Effector memory CD4-positive, alpha-beta T cell (primary cell): ENCODE results near the gene AFF1.
"Not testable (repeated sequence)": the region's sequence is repeated elsewhere in the genome, so short reads cannot be mapped to it uniquely, and the experiment has no call there.

ENCODE experiments used
- DNase-seq, 3 donors: peaks; one replicate each; pipeline ENCODE4 v3.0.0-alpha.2; 2020
- H3K27ac ChIP-seq: 2 replicates; pipeline ENCODE4 v1.7.0; 2013; ENCODE audit warnings: mild to moderate bottlenecking, low read length, moderate library complexity; ENCODE audit not compliant: insufficient read depth, poor library complexity, severe bottlenecking
- H3K27me3 ChIP-seq: replicated peaks from 2 replicates; pipeline ENCODE4 v1.7.0; 2013; ENCODE audit warnings: mild to moderate bottlenecking, low read length; ENCODE audit not compliant: insufficient read depth, control insufficient read depth, poor library complexity, severe bottlenecking
- H3K36me3 ChIP-seq: 2 replicates; pipeline ENCODE4 v1.7.0; 2013; ENCODE audit warnings: mild to moderate bottlenecking, low read length, moderate library complexity; ENCODE audit not compliant: control insufficient read depth, insufficient read depth
- H3K4me1 ChIP-seq: 2 replicates; pipeline ENCODE4 v1.7.0; 2013; ENCODE audit warnings: low read length, mild to moderate bottlenecking; ENCODE audit not compliant: control insufficient read depth, insufficient read depth, poor library complexity, severe bottlenecking
- H3K4me3 ChIP-seq: 2 replicates; pipeline ENCODE4 v1.7.0; 2013; ENCODE audit warnings: low read length, low read depth, mild to moderate bottlenecking; ENCODE audit not compliant: insufficient read depth, poor library complexity, severe bottlenecking
- H3K9me3 ChIP-seq: 2 replicates; pipeline ENCODE4 v1.7.0; 2013; ENCODE audit warnings: mild to moderate bottlenecking, low read length, moderate library complexity; ENCODE audit not compliant: control insufficient read depth

Gene AFF1

DNA sequence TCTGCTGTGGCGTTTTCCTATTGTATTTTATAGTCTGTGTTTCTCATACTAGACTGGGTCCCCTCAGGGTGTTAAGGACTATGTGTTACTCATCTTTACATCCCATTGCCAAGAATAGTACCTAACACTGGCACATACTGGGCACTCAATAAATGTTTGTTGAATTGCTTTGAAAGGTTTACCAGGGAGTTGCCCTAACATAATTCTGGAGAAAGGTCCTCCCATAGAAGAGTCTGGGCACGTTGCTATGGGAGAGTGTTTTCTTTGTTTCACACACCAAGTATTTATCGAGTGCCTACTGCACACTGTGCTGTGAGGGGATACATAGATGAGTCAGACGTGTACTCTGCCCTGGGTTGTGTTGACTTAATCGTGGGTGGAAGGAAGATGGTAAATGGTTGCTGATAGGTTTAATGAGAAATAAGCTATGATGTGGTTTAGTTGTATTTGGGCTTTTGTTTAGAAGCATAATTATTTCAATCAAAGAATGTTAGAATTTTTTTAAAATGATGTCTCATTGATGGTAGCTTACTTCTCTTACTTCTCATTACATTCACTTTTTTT lies 42.9 kb downstream of the AFF1 start:
- no peaks in the 10 kb centered on the region for H3K36me3 ChIP-seq
- H3K27ac ChIP-seq: no peak overlapping the region
- no peak for DNase-seq
- no peak overlapping the region for H3K4me3 ChIP-seq
- H3K4me1 ChIP-seq: peaks cover 27% of the 10 kb centered on the region
- H3K27me3 ChIP-seq: no peaks in the 10 kb centered on the region
- no peaks in the 10 kb centered on the region for H3K9me3 ChIP-seq

DNA sequence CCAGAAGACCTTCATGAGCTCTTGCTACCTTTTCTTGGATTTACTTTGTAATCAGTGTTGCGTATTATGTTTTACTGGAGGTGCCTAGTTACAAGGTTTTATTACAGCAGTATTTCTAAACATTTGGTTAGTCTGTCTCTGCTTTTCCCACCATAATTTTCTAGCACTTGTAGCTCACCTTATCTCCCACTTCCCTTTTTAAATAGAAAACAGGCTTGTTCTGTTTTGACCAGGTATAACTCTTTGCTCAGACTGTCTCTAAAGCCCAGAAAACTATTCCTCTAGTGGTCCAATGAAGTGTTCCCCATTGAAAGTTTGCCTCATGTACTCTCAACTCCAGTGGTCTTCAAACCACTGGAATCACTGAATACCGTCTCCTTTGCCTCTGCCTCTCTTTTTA lies 43.9 kb downstream of the AFF1 start:
- Histone ChIP-seq H3K4me3 (no peak overlapping the region), H3K36me3 (no peaks in the 10 kb centered on the region), H3K27ac (no peak overlapping the region), H3K27me3 (no peaks in the 10 kb centered on the region), H3K9me3 (no peaks in the 10 kb centered on the region), H3K4me1 (peaks cover 27% of the 10 kb centered on the region)
- no peak for DNase-seq

DNA sequence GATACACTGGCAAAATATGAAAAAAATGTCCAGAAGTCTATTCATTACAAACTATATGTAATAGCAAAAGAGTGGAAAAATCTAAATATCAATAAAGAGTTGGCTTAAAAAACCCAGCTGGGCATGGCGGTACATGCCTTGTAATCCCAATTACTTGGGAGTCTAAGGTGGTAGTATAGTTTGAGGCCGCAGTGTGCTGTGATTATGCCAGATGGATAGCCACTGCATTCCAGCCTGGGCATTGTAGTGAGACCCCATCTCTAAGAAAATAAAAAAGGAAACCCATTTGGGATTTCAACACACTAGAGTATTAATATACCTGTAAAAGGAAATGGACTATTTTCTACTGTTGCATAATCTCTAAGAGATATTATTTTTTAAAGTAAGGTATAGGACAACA lies 45.4 kb downstream of the AFF1 start:
- Histone ChIP-seq H3K27ac (no peak overlapping the region), H3K4me1 (peaks cover 27% of the 10 kb centered on the region), H3K36me3 (no peaks in the 10 kb centered on the region), H3K4me3 (no peak overlapping the region), H3K27me3 (no peaks in the 10 kb centered on the region), H3K9me3 (no peaks in the 10 kb centered on the region)
- no peak for DNase-seq

DNA sequence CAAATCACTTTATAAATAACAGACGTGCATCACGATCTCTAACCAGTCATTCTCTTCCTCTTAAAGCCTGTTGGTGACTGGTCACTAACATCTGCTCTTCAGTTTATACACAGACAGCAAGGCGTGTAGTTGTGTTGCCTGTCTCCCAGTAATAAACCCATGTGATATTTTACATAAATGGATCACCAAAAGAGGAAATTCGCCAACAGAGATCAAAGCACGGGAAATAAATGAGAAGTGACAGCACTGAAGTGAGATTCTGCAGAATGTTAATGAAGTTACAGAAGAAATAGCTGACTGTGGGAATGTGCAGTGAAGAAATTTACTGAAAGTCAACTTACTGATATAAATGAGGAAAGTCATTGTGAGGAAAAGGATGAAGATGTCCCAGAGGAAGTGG lies 47.0 kb downstream of the AFF1 start:
- no peaks in the 10 kb centered on the region for H3K9me3 ChIP-seq
- no peaks in the 10 kb centered on the region for H3K36me3 ChIP-seq
- no peak for DNase-seq
- peaks cover 19% of the 10 kb centered on the region for H3K4me1 ChIP-seq
- H3K27me3 ChIP-seq: no peaks in the 10 kb centered on the region
- H3K27ac ChIP-seq: no peak overlapping the region
- no peak overlapping the region for H3K4me3 ChIP-seq

DNA sequence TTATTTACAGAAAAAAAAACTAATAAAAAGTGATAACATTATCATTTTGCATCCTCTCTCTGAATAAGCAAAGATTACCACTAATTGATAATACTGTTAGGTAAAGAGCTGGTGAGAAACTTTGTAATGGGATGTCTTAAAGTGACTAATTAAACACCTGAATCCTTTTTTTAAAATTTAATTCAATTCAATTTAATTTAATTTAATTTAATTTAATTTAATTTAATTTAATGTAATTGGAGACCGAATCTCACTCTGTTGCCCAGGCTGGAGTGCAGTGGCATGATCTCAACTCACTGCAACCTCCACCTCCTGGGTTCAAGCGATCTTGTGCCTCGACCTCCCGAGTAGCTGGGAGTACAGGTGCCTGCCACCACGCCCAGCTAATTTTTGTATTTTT lies 51.0 kb downstream of the AFF1 start:
- DNase-seq, H3K36me3 ChIP-seq, H3K27ac ChIP-seq, H3K27me3 ChIP-seq, H3K4me3 ChIP-seq, H3K9me3 ChIP-seq, H3K4me1 ChIP-seq: not testable (repeated sequence)

DNA sequence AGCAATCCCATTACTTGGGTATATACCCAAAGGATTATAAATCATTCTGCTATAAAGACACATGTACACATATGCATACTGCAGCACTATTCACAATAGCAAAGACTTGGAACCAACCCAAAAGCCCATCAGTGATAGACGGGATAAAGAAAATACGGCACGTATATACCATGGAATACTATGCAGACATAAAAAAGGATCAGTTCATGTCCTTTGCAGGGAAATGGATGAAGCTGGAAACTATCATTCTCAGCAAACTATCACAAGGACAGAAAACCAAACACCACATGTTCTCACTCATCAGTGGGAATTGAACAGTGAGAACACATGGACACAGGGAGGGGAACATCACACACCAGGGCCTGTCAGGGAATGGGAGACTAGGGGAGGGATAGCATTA lies 54.8 kb downstream of the AFF1 start:
- not testable (repeated sequence) for H3K4me3 ChIP-seq, DNase-seq, H3K9me3 ChIP-seq, H3K4me1 ChIP-seq, H3K27ac ChIP-seq, H3K27me3 ChIP-seq, H3K36me3 ChIP-seq

DNA sequence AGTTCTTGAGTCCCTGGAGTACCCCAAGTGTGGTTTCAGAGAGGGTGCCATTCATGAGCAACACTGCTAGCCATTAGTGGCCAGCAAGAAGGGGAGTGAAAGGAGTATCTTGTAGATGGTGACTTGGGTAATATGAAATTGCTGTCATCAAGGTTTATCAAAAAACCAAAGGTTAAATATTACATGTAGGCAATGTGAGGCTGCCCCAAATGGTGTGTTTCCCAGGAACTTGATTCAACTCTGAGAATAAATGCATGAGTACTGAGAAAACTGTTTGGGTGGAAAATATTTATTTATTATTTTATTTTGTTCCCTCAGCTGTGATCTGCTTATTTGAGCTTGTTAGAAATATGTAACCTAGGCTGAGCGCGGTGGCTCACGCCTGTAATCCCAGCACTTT lies 55.7 kb downstream of the AFF1 start:
- Histone ChIP-seq H3K4me1 (no peaks in the 10 kb centered on the region), H3K9me3 (no peaks in the 10 kb centered on the region), H3K27ac (no peak overlapping the region), H3K27me3 (no peaks in the 10 kb centered on the region), H3K4me3 (no peak overlapping the region), H3K36me3 (no peaks in the 10 kb centered on the region)
- no peak for DNase-seq

DNA sequence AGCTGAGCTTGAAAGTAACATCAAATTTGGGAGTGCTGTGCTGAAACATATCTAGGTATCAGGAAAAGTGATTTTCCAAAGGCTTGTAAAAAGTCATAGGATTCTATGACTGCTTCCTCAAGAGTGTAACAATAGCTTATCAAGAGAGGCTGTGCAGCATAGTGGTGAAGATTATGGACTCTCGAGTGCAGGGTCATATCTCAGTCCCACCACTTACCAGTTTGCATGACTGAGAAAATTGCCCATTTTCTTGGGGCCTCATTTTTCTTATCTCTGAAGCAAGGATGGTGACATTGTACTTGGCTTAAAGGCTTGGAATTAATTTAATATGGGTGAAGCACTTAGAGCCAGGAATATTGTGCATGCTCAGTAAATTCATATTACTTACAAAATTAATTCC lies 57.2 kb downstream of the AFF1 start:
- H3K9me3 ChIP-seq: no peaks in the 10 kb centered on the region
- no peaks in the 10 kb centered on the region for H3K36me3 ChIP-seq
- no peak overlapping the region for H3K4me3 ChIP-seq
- no peak for DNase-seq
- H3K4me1 ChIP-seq: no peaks in the 10 kb centered on the region
- H3K27me3 ChIP-seq: no peaks in the 10 kb centered on the region
- no peak overlapping the region for H3K27ac ChIP-seq

DNA sequence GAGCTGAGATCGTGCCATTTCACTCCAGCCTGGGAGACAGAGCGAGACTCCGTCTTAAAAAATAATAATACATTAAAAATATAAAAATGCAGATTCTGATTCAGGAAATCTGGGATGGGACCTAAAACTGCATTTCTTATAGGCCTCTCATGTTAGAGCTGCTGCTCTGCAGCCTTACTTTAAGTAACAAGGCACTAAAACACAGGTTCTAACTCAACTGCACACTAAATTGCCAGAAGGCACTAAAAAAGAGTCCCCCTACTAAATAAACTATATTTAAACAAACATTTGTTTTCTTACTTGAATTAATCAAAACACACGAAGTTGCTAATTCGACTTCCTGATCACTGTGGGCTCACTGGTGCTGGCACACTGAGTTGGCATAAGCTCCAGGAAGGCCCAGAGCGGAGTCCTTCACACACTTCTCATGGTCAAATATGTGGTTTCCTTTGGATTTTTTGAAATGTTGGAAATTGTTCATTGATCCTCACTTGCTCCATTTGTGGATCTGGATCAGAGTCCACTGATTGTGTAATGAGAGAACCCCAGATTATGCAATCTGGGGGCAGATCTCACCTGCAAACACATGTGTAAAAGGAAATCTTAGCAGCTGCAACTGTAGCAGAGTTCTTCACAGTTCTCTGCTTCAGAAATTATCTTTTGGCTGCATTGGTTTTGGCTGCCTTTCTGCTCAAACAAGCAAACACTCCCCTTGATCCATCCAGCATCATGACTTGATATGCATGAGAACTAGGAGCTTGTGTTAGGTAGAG lies 59.3 kb downstream of the AFF1 start:
- Histone ChIP-seq H3K4me3 (no peak overlapping the region), H3K27ac (no peak overlapping the region), H3K4me1 (no peaks in the 10 kb centered on the region), H3K9me3 (no peaks in the 10 kb centered on the region), H3K36me3 (no peaks in the 10 kb centered on the region), H3K27me3 (no peaks in the 10 kb centered on the region)
- no peak for DNase-seq

DNA sequence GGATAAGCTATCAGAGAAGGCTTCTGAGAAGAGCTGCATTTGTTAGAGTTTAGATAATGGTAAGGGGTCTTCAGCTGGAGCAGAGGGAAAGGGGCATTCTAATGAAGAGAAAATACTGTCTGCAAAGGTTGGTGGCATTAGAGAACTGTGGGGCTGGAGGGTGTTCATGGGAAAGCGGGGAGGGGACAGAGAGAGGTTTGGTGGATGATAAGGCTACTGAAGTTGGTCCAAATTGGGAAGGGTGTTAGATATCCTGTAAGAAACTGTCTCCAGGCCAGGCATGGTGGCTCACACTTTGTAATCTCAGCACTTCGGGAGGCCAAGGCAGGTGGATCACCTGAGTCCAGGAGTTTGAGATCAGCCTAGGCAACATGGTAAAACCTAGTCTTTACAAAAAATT lies 59.9 kb downstream of the AFF1 start:
- Histone ChIP-seq H3K36me3 (no peaks in the 10 kb centered on the region), H3K27me3 (no peaks in the 10 kb centered on the region), H3K27ac (no peak overlapping the region), H3K9me3 (no peaks in the 10 kb centered on the region), H3K4me3 (no peak overlapping the region), H3K4me1 (peaks cover 1% of the 10 kb centered on the region)
- DNase-seq: no peak
